CD8-positive, alpha-beta memory T cell (primary cell): ENCODE data around the gene LBHD2. TPM values are rescaled to one million over a fixed set of nuclear protein-coding genes. Genes with fewer than 3 reads are reported as not detected.
A peak's percentile ranks its signal among the peaks of the same experiment; 100 is the strongest.

Experiments used
- CTCF ChIA-PET: fragments of 350-600 bp; sonication (Branson Sonifier 250); formaldehyde crosslinking; loops from one replicate; lab custom pipeline; 2021; ENCODE audit warnings: antibody characterized with exemption; lab: Charles Lee
- POLR2A ChIA-PET: fragments of 350-600 bp; sonication (Branson Sonifier 250); formaldehyde crosslinking; loops from one replicate; lab custom pipeline; 2021; ENCODE audit warnings: antibody characterized with exemption; lab: Charles Lee
- DNase-seq, 5 donors: peaks; one replicate each; pipeline versions ENCODE4 v3.0.0 to v3.0.0-alpha.2; 2020 to 2022; ENCODE audit warnings: mixed read lengths in 1 of 5
- H3K27ac ChIP-seq: one replicate; pipeline ENCODE4 v1.7.0; 2013; ENCODE audit warnings: low read depth, mild to moderate bottlenecking, low read length, moderate library complexity
- H3K27me3 ChIP-seq: 2 replicates; pipeline ENCODE4 v1.7.0; 2013; ENCODE audit warnings: low read length, mild to moderate bottlenecking; ENCODE audit not compliant: insufficient read depth, poor library complexity, severe bottlenecking
- H3K36me3 ChIP-seq: 2 replicates; pipeline ENCODE4 v1.7.0; 2013; ENCODE audit warnings: mild to moderate bottlenecking, low read length, moderate library complexity; ENCODE audit not compliant: insufficient read depth
- H3K4me1 ChIP-seq: 2 replicates; pipeline ENCODE4 v1.7.0; 2013; ENCODE audit warnings: mild to moderate bottlenecking, low read length, moderate library complexity; ENCODE audit not compliant: insufficient read depth
- H3K4me3 ChIP-seq: 2 replicates; pipeline ENCODE4 v1.7.0; 2013; ENCODE audit warnings: mild to moderate bottlenecking, low read length
- H3K9me3 ChIP-seq: 2 replicates; pipeline ENCODE4 v1.7.0; 2013; ENCODE audit warnings: mild to moderate bottlenecking, low read length
- H3K27ac Mint-ChIP-seq, 8 donors: one replicate each; pipeline ENCODE4 v1.8.0; 2020 to 2021; ENCODE audit warnings: mixed read lengths in 8 of 8, mild to moderate bottlenecking in 6 of 8, inconsistent platforms in 3 of 8, moderate library complexity in 3 of 8
- H3K27me3 Mint-ChIP-seq, 2 donors: one replicate each; pipeline ENCODE4 v1.8.0; 2020 to 2021; ENCODE audit warnings: mixed read lengths in 2 of 2, mild to moderate bottlenecking in 1 of 2, moderate library complexity in 1 of 2
- H3K36me3 Mint-ChIP-seq, 3 donors: one replicate each; pipeline ENCODE4 v1.8.0; 2020 to 2021; ENCODE audit warnings: mixed read lengths in 3 of 3, inconsistent platforms in 1 of 3, mild to moderate bottlenecking in 1 of 3
- H3K4me1 Mint-ChIP-seq, 3 donors: one replicate each; pipeline ENCODE4 v1.8.0; 2020 to 2021; ENCODE audit warnings: mixed read lengths in 3 of 3, inconsistent platforms in 1 of 3, mild to moderate bottlenecking in 1 of 3
- H3K4me3 Mint-ChIP-seq, 7 donors: one replicate each; pipeline ENCODE4 v1.8.0; 2020 to 2021; ENCODE audit warnings: mixed read lengths in 7 of 7, mild to moderate bottlenecking in 6 of 7, moderate library complexity in 4 of 7, inconsistent platforms in 2 of 7
- H3K9me3 Mint-ChIP-seq, 5 donors: one replicate each; pipeline ENCODE4 v1.8.0; 2020 to 2022; ENCODE audit warnings: mixed read lengths in 5 of 5, mild to moderate bottlenecking in 3 of 5, moderate library complexity in 2 of 5, inconsistent platforms in 1 of 5
- polyA plus RNA-seq: library from polyadenylated mRNA; unstranded; fragments of 300-500 nt; fragmentation: Illumina TruSeq; gene quantifications from one replicate; pipeline ENCODE4 v1.2.3, GENCODE V29; 2021
- total RNA-seq, 2 experiments: library from RNA; stranded (reverse); gene quantifications; one replicate each; pipeline ENCODE4 v1.2.3, GENCODE V29; 2021

LBHD2 gene
- total and polyA plus RNA-seq, 3 experiments from 2014 or later = not detected

- peak overlapping the region in 1 of 8 donors; percentile 10 for H3K27ac Mint-ChIP-seq
- CTCF ChIA-PET = interaction anchor here (4.2 kb wide), 1 partner anchor 8 kb away, joined by 28 read pairs; no protein-coding TSS in a partner anchor
- Histone ChIP-seq H3K27me3 (peaks cover 3% of the 10 kb centered on the region), H3K9me3 (no peaks in the 10 kb centered on the region), H3K4me1 (no peaks in the 10 kb centered on the region), H3K36me3 (no peaks in the 10 kb centered on the region), H3K27ac (no peak overlapping the region), H3K4me3 (no peak overlapping the region)
- H3K36me3 Mint-ChIP-seq = no peaks in the 10 kb centered on the region
- POLR2A ChIA-PET = interaction anchor here (0.6 kb wide), 1 partner anchor 516 kb away, joined by 5 read pairs; no protein-coding TSS in a partner anchor
- H3K4me1 Mint-ChIP-seq = peaks cover 0 to 3% (median 0%) of the 10 kb centered on the region in 3 donors
- no peak for DNase-seq
- H3K9me3 Mint-ChIP-seq = no peaks in the 10 kb centered on the region
- H3K27me3 Mint-ChIP-seq = peaks cover 7 to 22% of the 10 kb centered on the region in 2 donors
- no peak overlapping the region for H3K4me3 Mint-ChIP-seq
Observed at GRCh38 chr14:103097244-103097993, 13.4 kb downstream of the LBHD2 start.

- Histone ChIP-seq H3K9me3 (no peaks in the 10 kb centered on the region), H3K27ac (no peak overlapping the region), H3K4me3 (no peak overlapping the region), H3K4me1 (no peaks in the 10 kb centered on the region), H3K27me3 (peaks cover 3% of the 10 kb centered on the region), H3K36me3 (no peaks in the 10 kb centered on the region)
- no peak for DNase-seq
- Mint-ChIP-seq H3K9me3 (no peaks in the 10 kb centered on the region), H3K27me3 (peaks cover 9 to 22% of the 10 kb centered on the region in 2 donors), H3K27ac (no peak overlapping the region), H3K4me3 (no peak overlapping the region), H3K4me1 (peaks cover 0 to 3% (median 0%) of the 10 kb centered on the region in 3 donors), H3K36me3 (no peaks in the 10 kb centered on the region)
- ChIA-PET POLR2A (interaction anchor here (0.6 kb wide), 1 partner anchor 517 kb away, joined by 5 read pairs; no protein-coding TSS in a partner anchor), CTCF (no interaction called here)
Observed at GRCh38 chr14:103097994-103098957, 14.3 kb downstream of the LBHD2 start.

- Mint-ChIP-seq H3K36me3 (no peaks in the 10 kb centered on the region), H3K4me3 (no peak overlapping the region), H3K27me3 (peaks cover 10 to 25% of the 10 kb centered on the region in 2 donors), H3K9me3 (no peaks in the 10 kb centered on the region), H3K27ac (no peak overlapping the region), H3K4me1 (peaks cover 0 to 5% (median 0%) of the 10 kb centered on the region in 3 donors)
- DNase-seq = no peak
- Histone ChIP-seq H3K36me3 (no peaks in the 10 kb centered on the region), H3K4me3 (no peak overlapping the region), H3K27me3 (peaks cover 3% of the 10 kb centered on the region), H3K9me3 (no peaks in the 10 kb centered on the region), H3K27ac (peak overlapping the region; percentile 31), H3K4me1 (no peaks in the 10 kb centered on the region)
- POLR2A ChIA-PET = no interaction called here
- CTCF ChIA-PET = no interaction called here
Observed at GRCh38 chr14:103099081-103099732, 15.2 kb downstream of the LBHD2 start.

GRCh38 chr14:103099733-103100280 lies 15.8 kb downstream of the LBHD2 start:
- Mint-ChIP-seq H3K4me1 (peaks cover 0 to 7% (median under 1%) of the 10 kb centered on the region in 3 donors), H3K27me3 (peaks cover 12 to 27% of the 10 kb centered on the region in 2 donors), H3K9me3 (no peaks in the 10 kb centered on the region), H3K36me3 (no peaks in the 10 kb centered on the region), H3K4me3 (no peak overlapping the region), H3K27ac (no peak overlapping the region)
- H3K27me3 ChIP-seq = peaks cover 9% of the 10 kb centered on the region
- DNase-seq = no peak
- H3K9me3 ChIP-seq = no peaks in the 10 kb centered on the region
- ChIA-PET POLR2A (no interaction called here), CTCF (no interaction called here)
- H3K36me3 ChIP-seq = no peaks in the 10 kb centered on the region
- H3K27ac ChIP-seq = peak overlapping the region; percentile 31
- peaks cover 4% of the 10 kb centered on the region for H3K4me1 ChIP-seq
- no peak overlapping the region for H3K4me3 ChIP-seq

GRCh38 chr14:103100281-103101121 lies 16.5 kb downstream of the LBHD2 start:
- H3K9me3 ChIP-seq = no peaks in the 10 kb centered on the region
- ChIA-PET POLR2A (no interaction called here), CTCF (no interaction called here)
- Mint-ChIP-seq H3K9me3 (no peaks in the 10 kb centered on the region), H3K36me3 (peaks cover 0 to 1% (median 0%) of the 10 kb centered on the region in 3 donors), H3K4me3 (peak overlapping the region in 1 of 7 donors; percentile 15), H3K4me1 (peaks cover 0 to 12% (median 5%) of the 10 kb centered on the region in 3 donors), H3K27me3 (peaks cover 17 to 34% of the 10 kb centered on the region in 2 donors), H3K27ac (no peak overlapping the region)
- no peaks in the 10 kb centered on the region for H3K36me3 ChIP-seq
- DNase-seq = no peak
- H3K4me3 ChIP-seq = no peak overlapping the region
- H3K27ac ChIP-seq = peak overlapping the region; percentile 31
- peaks cover 10% of the 10 kb centered on the region for H3K27me3 ChIP-seq
- peaks cover 5% of the 10 kb centered on the region for H3K4me1 ChIP-seq

- Histone ChIP-seq H3K27ac (no peak overlapping the region), H3K4me3 (no peak overlapping the region), H3K36me3 (no peaks in the 10 kb centered on the region), H3K4me1 (peaks cover 5% of the 10 kb centered on the region), H3K9me3 (no peaks in the 10 kb centered on the region), H3K27me3 (peaks cover 10% of the 10 kb centered on the region)
- H3K4me3 Mint-ChIP-seq = no peak overlapping the region
- H3K36me3 Mint-ChIP-seq = peaks cover 0 to 1% (median 0%) of the 10 kb centered on the region in 3 donors
- no peaks in the 10 kb centered on the region for H3K9me3 Mint-ChIP-seq
- H3K27me3 Mint-ChIP-seq = peaks cover 17 to 35% of the 10 kb centered on the region in 2 donors
- DNase-seq = no peak
- H3K4me1 Mint-ChIP-seq = peaks cover 0 to 12% (median 5%) of the 10 kb centered on the region in 3 donors
- peak overlapping the region in 2 of 8 donors; percentile 55 to 56 for H3K27ac Mint-ChIP-seq
- ChIA-PET POLR2A (no interaction called here), CTCF (no interaction called here)
Observed at GRCh38 chr14:103101257-103101962, 17.4 kb downstream of the LBHD2 start.
